GM12874 (cell line): Measurements from ENCODE around the gene MICU1.

Source experiments
- CTCF ChIP-seq: IDR thresholded peaks from 2 replicates; pipeline ENCODE4 v1.5.1; 2011; ENCODE audit warnings: low read depth, mild to moderate bottlenecking, control low read depth, low read length, moderate library complexity; ENCODE audit not compliant: insufficient read depth

Gene MICU1

DNA sequence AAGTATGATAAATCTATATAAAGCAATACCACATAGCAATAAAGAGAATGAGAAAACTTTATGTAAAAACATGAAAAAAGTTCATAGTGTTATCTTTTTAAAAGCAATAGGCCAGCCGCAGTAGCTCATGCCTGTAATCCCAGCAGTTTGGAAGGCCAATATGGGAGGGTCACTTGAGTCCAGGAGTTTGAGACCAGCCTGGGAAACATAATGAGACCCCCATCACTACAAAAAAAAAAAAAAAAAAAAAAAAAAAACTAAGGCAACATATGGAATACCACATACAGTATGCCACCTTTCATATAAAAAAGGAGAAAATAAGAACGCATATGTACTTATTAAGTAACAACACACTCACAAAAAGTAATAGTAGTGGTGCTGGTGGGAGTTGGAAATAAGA, 52.8 kb downstream of the MICU1 start:
- TF ChIP-seq CTCF = no peak

- TF ChIP-seq CTCF = peak; percentile 30; the same call in 1 of the 2 replicates
These were observed 57.8 kb downstream of the MICU1 start for GRCh38 chr10:72567889-72568640.

DNA sequence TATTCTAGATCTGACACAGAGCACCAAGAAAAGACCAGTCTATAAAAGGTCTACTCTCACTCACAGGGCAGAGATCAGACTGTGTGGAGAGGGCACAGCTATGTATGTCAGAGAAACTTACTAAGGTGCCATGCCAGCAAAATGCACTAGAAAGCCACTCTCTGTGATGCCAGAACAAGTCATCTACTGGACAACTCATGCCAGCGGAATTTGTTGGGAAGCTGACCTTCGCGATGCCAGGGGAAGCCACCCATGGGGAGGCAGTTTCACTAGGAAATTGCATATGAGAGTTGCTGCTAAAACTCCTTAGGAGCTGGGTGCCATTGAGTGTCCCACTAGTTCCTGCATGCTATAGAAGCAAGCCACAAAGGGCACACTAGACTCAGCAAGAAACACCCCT, 58.5 kb downstream of the MICU1 start:
- TF ChIP-seq CTCF = no peak

DNA sequence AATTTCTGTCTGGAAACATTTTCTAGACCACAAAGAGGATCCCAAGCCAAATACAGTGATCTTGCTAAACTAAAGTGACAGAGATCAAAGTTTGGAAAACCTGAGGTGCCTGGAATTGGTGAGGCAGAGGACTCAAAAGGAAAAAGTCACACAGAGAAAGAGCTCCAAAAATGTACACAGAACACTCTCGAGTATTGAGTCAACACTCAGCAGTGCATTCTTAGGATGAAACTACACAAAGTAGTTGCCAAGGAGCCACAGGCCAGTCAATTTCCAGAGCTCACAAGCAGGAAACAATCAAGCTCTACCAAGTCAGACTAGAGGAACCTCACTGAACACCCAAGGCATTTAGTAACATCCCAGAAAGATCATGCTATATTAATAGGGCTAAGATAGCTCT, 61.3 kb downstream of the MICU1 start:
- TF ChIP-seq CTCF = no peak

GRCh38 chr10:72563327-72563932, 62.4 kb downstream of the MICU1 start:
- no peak for TF ChIP-seq CTCF

GRCh38 chr10:72561745-72562166, 64.1 kb downstream of the MICU1 start:
- no peak for TF ChIP-seq CTCF

GRCh38 chr10:72557362-72557761, 68.5 kb downstream of the MICU1 start:
- TF ChIP-seq CTCF = no peak
